Fibroblast of skin of scalp (primary cell): ENCODE measurements around the gene DISP3.

Experiments used
- DNase-seq: peaks from one replicate; pipeline ENCODE4 v3.0.0-alpha.2; 2013

DISP3 gene

GRCh38 chr1:11546456-11546855 is 67.5 kb downstream of the DISP3 start:
- no peak for DNase-seq

- DNase-seq, result peak; percentile 81
Observed at GRCh38 chr1:11550664-11551283, 71.8 kb downstream of the DISP3 start.

GRCh38 chr1:11558276-11558675 is 79.3 kb downstream of the DISP3 start:
- no peak for DNase-seq

GRCh38 chr1:11558871-11559590 is 80.1 kb downstream of the DISP3 start:
- no peak for DNase-seq

- DNase-seq, result no peak
Observed at GRCh38 chr1:11559591-11559970, 80.6 kb downstream of the DISP3 start.

GRCh38 chr1:11560061-11560460 is 81.1 kb downstream of the DISP3 start:
- DNase-seq, result no peak

GRCh38 chr1:11561740-11562139 is 82.8 kb downstream of the DISP3 start:
- no peak for DNase-seq

- DNase-seq, result no peak
Observed at GRCh38 chr1:11562664-11563063, 83.7 kb downstream of the DISP3 start.

GRCh38 chr1:11563560-11564069 is 84.7 kb downstream of the DISP3 start:
- no peak for DNase-seq

GRCh38 chr1:11564237-11564636 is 85.3 kb downstream of the DISP3 start:
- no peak for DNase-seq

- DNase-seq, result no peak
Observed at GRCh38 chr1:11566042-11566850, 87.3 kb downstream of the DISP3 start.

GRCh38 chr1:11567244-11568065 is 88.5 kb downstream of the DISP3 start:
- DNase-seq, result no peak

- DNase-seq, result no peak
Observed at GRCh38 chr1:11568687-11569086, 89.7 kb downstream of the DISP3 start.

- no peak for DNase-seq
Observed at GRCh38 chr1:11569551-11569950, 90.6 kb downstream of the DISP3 start.

GRCh38 chr1:11569954-11570353 is 91.0 kb downstream of the DISP3 start:
- DNase-seq, result no peak

- DNase-seq, result no peak
Observed at GRCh38 chr1:11570821-11571380, 91.9 kb downstream of the DISP3 start.

GRCh38 chr1:11571906-11572616 is 93.1 kb downstream of the DISP3 start:
- no peak for DNase-seq

GRCh38 chr1:11573116-11573692 is 94.2 kb downstream of the DISP3 start:
- no peak for DNase-seq

- DNase-seq, result no peak
Observed at GRCh38 chr1:11575553-11575952, 96.6 kb downstream of the DISP3 start.

GRCh38 chr1:11576109-11576875 is 97.3 kb downstream of the DISP3 start:
- DNase-seq, result no peak
